Measurements from ENCODE around the gene GJB3. TPM values are rescaled to one million over a fixed set of nuclear protein-coding genes. Genes with fewer than 3 reads are reported as not detected.

GJB3 gene
- not detected for total RNA-seq

- no peak for TF ChIP-seq CTCF (IDR thresholded peaks at IDR 0.05; ENCODE audit: low read depth)
These were observed at the start of gene GJB3 for GRCh38 chr1:34781071-34781843. Gene GJB3 (plus strand): TSS chr1:34781214. CDS start chr1:34784763, 3,549 bp downstream.

- no peak for TF ChIP-seq CTCF (IDR thresholded peaks at IDR 0.05; ENCODE audit: low read depth)
These were observed 44.3 kb upstream of the GJB3 start for GRCh38 chr1:34736692-34737091.

GRCh38 chr1:34739613-34740012, 41.4 kb upstream of the GJB3 start:
- no peak for TF ChIP-seq CTCF (IDR thresholded peaks at IDR 0.05; ENCODE audit: low read depth)

GRCh38 chr1:34740161-34740868, 40.7 kb upstream of the GJB3 start:
- TF ChIP-seq CTCF (IDR thresholded peaks at IDR 0.05; ENCODE audit: low read depth), result no peak

- no peak for TF ChIP-seq CTCF (IDR thresholded peaks at IDR 0.05; ENCODE audit: low read depth)
These were observed 38.2 kb upstream of the GJB3 start for GRCh38 chr1:34742667-34743270.

GRCh38 chr1:34743775-34744174, 37.2 kb upstream of the GJB3 start:
- no peak for TF ChIP-seq CTCF (IDR thresholded peaks at IDR 0.05; ENCODE audit: low read depth)

- TF ChIP-seq CTCF (IDR thresholded peaks at IDR 0.05; ENCODE audit: low read depth), result no peak
These were observed 36.2 kb upstream of the GJB3 start for GRCh38 chr1:34744851-34745250.

Measured in subcutaneous adipose tissue (tissue), 4 donors.